Activated CD4-positive, CD25-positive, alpha-beta regulatory T cell (primary cell): ENCODE data around the gene PSMD12.
"Not testable (repeated sequence)": the region's sequence is repeated elsewhere in the genome, so short reads cannot be mapped to it uniquely, and the experiment has no call there.

Experiments used
- DNase-seq, 4 experiments: peaks; one replicate each; lab custom pipeline; 2025; lab: John Stamatoyannopoulos, UW

The PSMD12 gene

DNA sequence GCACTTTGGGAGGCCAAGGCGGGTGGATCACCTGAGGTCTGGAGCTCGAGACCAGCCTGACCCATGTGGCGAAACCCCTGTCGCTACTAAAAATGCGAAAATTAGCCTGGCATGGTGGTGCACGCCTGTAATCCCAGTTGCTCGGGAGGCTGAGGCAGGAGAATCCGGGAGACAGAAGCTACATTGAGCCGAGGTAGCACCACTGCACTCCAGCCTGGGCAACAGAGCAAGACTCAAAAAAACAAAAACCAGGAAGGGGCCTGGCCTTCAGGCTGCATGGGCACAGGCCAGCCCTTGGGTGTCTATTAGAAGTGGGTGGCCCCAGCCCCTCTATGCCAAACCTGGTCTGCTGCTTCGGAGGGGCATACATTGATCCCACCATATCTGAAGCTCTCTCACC, 56.0 kb downstream of the PSMD12 start:
- no peak for DNase-seq

- not testable (repeated sequence) for DNase-seq
These were observed 60.7 kb downstream of the PSMD12 start for GRCh38 chr17:67305446-67306235.

GRCh38 chr17:67297454-67297960, 68.9 kb downstream of the PSMD12 start:
- DNase-seq, result no peak

DNA sequence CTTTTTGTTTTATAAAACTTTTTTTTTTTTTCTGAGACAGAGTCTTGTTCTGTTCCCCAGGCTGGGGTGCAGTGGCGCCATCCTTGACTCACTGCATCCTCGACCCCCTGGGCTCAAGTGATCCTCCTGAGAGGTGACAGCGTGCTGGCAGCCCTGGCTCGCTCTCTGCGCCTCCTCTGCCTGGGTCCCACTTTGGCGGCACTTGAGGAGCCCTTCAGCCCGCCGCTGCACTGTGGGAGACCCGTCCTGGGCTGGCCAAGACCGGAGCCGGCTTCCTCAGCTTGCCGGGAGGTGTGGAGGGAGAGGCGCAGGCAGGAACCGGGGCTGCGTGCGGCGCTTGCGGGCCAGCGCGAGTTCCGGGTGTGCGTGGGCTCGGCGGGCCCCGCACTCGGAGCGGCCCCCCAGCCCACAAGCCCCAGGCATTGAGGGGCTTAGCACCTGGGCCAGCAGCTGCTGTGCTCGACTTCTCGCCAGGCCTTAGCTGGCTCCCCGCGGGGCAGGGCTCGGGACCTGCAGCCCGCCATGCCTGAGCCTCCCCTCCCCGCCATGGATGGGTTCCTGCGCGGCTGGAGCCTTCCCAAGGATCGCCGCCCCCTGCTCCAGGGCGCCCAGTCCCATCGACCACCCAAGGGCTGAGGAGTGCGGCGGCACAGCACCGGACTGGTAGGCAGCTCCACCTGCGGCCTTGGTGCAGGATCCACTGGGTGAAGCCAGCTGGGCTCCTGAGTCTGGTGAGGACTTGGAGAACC, 71.8 kb downstream of the PSMD12 start:
- no peak for DNase-seq

GRCh38 chr17:67293251-67294203, 72.8 kb downstream of the PSMD12 start:
- peak; percentile 16 to 30 (median 24) for DNase-seq

GRCh38 chr17:67290711-67291291, 75.6 kb downstream of the PSMD12 start:
- no peak for DNase-seq

- no peak for DNase-seq
These were observed 76.1 kb downstream of the PSMD12 start for GRCh38 chr17:67290244-67290643.

DNA sequence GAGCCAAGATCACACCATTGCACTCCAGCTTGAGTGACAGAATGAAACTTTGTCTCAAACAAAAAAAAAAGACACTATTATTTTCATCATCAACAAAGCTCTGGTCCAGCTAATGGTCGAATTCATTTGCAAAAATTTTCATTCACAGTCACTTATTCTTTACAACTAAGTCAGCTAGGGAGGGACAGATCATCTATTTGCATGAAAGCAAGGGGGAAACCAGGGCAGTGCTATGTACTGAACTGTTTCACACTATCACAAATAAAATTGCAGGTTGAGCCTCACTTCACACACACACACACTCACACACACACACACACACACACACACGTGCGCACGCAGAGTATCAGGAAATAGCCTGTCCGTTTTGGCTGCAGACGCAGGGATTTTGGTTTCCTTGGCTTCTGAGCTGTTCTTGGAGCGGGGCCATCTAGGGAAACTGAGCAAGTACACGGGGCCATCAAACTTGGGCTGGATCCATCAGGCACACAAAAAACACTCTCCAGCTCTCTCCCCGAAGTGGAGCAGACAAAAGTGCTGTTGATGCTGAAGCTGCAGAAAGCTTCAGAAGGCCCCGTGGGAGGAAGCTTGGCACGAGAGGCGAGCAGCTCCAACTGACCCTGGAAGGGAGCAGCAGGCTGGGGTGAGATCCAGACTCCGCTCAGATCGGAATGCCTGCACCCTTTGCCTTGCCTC, 77.0 kb downstream of the PSMD12 start:
- DNase-seq, result no peak
